SU-DHL-6 (cell line): ENCODE measurements around the gene BCDIN3D.

Source experiments
- EZH2phosphoT487 ChIP-seq: fragments of 200-600 bp; sonication (generic), shearing (Covaris generic); conservative IDR thresholded peaks from 2 replicates; pipeline ENCODE4 v1.6.1; 2018; ENCODE audit warnings: mild to moderate bottlenecking, antibody characterized with exemption, low read length, moderate library complexity, mixed read lengths
- TF ChIP-seq, protein P1 (sequence below): fragments of 200-600 bp; sonication (generic); IDR thresholded peaks from one replicate; pipeline ENCODE4 v1.5.1; 2017; ENCODE audit warnings: antibody characterized with exemption, mild to moderate bottlenecking, low read length, moderate library complexity; ENCODE audit not compliant: insufficient read depth, poor library complexity, severe bottlenecking

DNA sequence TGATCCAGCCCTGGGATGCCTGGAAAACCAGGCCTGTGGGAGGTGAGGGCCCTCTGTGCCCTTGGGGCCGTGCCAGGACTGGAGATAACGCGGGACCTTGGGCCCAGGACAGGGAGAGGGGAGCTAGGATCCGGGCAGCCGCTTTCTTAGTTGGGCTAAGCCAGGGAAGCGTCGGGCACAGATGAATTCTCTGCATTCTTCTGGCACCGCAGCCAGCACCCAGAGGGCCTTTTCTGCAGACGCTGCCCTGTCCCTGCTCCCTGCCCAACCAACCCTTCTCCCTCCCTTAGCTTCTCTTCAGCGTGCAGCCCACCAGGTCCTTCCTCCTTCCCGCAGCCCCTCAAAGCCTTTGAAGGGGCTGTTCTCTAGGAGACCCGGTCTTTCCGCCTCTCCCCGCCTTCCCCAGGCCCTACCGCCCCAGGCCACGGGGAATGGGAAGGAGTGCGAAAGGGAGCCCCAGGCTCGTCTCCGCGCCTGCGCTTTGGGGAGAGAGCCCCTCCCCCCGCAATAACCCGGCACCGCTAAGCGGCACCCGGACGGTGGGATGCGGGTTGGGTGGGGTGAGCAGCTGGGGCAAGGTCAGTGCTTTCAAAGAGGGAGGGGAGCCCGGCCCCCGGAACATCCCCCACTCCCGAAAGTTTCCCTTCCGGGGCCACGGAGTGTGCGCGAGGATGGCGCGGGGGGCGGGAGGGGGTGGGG, 15.4 kb downstream of the BCDIN3D start:
- TF ChIP-seq, protein P1, sequence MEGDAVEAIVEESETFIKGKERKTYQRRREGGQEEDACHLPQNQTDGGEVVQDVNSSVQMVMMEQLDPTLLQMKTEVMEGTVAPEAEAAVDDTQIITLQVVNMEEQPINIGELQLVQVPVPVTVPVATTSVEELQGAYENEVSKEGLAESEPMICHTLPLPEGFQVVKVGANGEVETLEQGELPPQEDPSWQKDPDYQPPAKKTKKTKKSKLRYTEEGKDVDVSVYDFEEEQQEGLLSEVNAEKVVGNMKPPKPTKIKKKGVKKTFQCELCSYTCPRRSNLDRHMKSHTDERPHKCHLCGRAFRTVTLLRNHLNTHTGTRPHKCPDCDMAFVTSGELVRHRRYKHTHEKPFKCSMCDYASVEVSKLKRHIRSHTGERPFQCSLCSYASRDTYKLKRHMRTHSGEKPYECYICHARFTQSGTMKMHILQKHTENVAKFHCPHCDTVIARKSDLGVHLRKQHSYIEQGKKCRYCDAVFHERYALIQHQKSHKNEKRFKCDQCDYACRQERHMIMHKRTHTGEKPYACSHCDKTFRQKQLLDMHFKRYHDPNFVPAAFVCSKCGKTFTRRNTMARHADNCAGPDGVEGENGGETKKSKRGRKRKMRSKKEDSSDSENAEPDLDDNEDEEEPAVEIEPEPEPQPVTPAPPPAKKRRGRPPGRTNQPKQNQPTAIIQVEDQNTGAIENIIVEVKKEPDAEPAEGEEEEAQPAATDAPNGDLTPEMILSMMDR: no peak
- TF ChIP-seq EZH2phosphoT487: no peak
